Muscle layer of duodenum (tissue), 2 donors: ENCODE results near the gene CSRP1.
A peak's percentile ranks its signal among the peaks of the same experiment; 100 is the strongest.
"Not testable (repeated sequence)": the region's sequence is repeated elsewhere in the genome, so short reads cannot be mapped to it uniquely, and the experiment has no call there.

ENCODE experiments used
- H3K27ac ChIP-seq: one replicate; pipeline ENCODE4 v1.7.0; 2013; ENCODE audit warnings: mild to moderate bottlenecking, low read length
- H3K27me3 ChIP-seq: one replicate; pipeline ENCODE4 v1.7.0; 2013; ENCODE audit warnings: low read depth, mild to moderate bottlenecking, control low read depth, low read length
- H3K36me3 ChIP-seq, 2 donors: one replicate each; pipeline ENCODE4 v1.7.0; 2013; ENCODE audit warnings: low read length in 2 of 2, control low read depth in 1 of 2, mild to moderate bottlenecking in 1 of 2; ENCODE audit not compliant: insufficient read depth in 2 of 2, control insufficient read depth in 1 of 2
- H3K4me1 ChIP-seq, 2 donors: one replicate each; pipeline ENCODE4 v1.7.0; 2013; ENCODE audit warnings: low read length in 2 of 2, mild to moderate bottlenecking in 2 of 2, control low read depth in 1 of 2, moderate library complexity in 1 of 2; ENCODE audit not compliant: insufficient read depth in 2 of 2, control insufficient read depth in 1 of 2
- H3K4me3 ChIP-seq, 2 donors: one replicate each; pipeline ENCODE4 v1.7.0; 2013; ENCODE audit warnings: low read length in 2 of 2, low read depth in 1 of 2, mild to moderate bottlenecking in 1 of 2
- H3K9me3 ChIP-seq, 2 donors: one replicate each; pipeline ENCODE4 v1.7.0; 2013; ENCODE audit warnings: low read length in 2 of 2, control low read depth in 1 of 2, mild to moderate bottlenecking in 1 of 2; ENCODE audit not compliant: control insufficient read depth in 1 of 2
- donor health status: healthy.

CSRP1 gene

DNA sequence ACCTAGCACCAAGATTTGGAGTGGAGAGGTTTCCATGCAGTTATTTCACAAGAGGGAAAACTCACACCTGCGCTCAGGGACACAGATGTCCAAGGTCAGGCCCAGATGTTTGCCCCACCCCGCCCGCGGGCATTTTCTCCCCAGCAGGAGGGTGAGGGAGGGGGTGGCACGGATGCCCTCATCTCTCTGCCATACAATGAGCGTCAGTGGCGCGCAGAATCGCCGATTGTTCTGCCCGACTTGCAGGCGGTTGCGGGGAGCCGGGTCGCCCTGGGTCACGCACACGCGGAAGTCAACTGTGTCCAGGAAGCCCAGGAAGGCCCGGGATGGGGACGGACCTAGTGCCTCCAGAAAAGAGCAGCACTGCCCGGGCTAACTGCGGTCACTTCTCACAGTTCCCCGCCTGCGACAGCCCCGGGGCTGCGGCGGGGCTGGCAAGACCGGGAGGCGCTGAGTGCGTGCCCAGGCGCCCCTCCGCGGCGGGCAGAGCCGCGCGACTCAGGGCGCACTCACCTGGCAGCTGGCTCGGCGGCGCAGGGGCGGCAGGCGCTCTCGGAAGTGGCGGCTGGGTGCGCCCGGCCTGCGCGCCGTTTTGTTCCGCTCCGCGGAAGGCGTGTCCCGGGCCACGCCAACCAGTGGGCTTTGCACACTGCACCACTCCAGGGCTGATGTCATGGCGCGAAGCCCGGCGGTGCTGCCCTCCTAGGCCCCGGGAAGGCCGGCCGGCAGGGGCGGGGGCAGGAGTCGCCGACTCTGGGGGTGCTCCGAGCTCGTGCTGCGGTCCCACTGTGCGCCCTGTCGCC, at the start of gene CSRP1:
Gene CSRP1 (minus strand): TSS at position 567 of the 803 bp plus-strand sequence. CDS start 10,820 bp downstream, outside the sequence.
- Histone ChIP-seq H3K27ac (peak within 1 kb of the TSS; percentile 97), H3K9me3 (no peaks in the 10 kb centered on the region), H3K4me1 (peaks cover 20 to 32% of the 10 kb centered on the region in 2 donors), H3K27me3 (no peaks in the 10 kb centered on the region), H3K36me3 (peaks cover 0 to 7% of the 10 kb centered on the region in 2 donors), H3K4me3 (peak within 1 kb of the TSS; percentile 84 to 86)

DNA sequence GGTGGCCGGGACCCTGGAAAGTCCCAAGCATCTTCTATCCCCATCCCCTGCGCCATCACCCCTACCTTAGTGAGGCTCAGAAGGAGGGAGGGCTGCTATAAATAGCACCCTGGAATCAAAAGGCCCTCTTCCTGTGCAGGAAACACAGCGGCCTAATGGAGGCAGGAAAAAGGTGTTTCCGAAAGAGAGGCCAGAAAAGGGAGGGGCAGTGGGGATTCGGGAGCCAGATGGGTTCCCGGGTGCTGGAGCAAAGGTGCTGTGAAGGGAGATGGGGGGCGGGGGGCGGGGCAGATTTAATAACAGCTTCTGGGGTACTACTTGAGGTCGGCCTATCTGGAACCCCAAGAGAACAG, 48.6 kb upstream of the CSRP1 start:
- Histone ChIP-seq H3K4me3 (no peak overlapping the region), H3K27ac (no peak overlapping the region), H3K36me3 (peaks cover 0 to 8% of the 10 kb centered on the region in 2 donors), H3K27me3 (no peaks in the 10 kb centered on the region), H3K9me3 (no peaks in the 10 kb centered on the region), H3K4me1 (peaks cover 9 to 36% of the 10 kb centered on the region in 2 donors)

DNA sequence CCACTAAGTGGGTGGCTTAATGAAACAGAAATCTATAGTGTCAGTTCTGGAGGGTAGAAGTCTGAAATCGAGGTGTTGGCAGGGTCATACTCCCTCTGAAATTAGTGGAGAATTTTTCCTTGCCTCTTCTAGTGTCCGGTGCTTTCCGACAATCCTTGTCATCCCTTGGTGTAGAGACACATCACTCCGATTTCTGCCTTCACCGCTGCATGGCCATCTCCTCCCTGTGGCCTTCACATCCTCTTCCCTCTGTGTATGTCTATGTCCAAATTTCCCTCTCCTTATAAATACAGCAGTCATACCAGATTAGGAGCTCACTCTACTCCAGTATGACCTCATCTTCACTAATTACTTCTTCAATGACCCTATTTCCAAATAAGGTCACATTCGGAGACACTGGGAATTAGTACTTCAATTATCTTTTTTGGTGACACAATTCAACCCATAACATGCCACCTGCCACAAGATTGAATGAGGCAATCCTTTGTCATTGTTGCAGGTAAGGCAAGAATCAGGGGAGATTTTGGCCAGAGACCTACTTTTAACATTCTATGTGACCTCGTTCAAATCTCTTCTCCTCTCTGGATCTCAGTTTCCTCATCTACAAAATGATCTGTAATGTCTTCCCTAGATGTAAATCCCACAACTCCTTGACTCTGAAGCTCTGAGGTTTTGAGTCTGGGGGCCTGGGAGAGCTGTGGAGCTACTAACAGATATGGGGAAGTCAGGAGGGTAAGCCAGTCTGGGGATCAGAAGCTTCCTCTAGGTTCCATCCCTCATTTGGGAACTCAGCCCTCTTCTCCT, 48.1 kb upstream of the CSRP1 start:
- Histone ChIP-seq H3K9me3 (no peaks in the 10 kb centered on the region), H3K27me3 (no peaks in the 10 kb centered on the region), H3K27ac (peak overlapping the region; percentile 14), H3K4me3 (no peak overlapping the region), H3K4me1 (peaks cover 9 to 31% of the 10 kb centered on the region in 2 donors), H3K36me3 (peaks cover 0 to 8% of the 10 kb centered on the region in 2 donors)

DNA sequence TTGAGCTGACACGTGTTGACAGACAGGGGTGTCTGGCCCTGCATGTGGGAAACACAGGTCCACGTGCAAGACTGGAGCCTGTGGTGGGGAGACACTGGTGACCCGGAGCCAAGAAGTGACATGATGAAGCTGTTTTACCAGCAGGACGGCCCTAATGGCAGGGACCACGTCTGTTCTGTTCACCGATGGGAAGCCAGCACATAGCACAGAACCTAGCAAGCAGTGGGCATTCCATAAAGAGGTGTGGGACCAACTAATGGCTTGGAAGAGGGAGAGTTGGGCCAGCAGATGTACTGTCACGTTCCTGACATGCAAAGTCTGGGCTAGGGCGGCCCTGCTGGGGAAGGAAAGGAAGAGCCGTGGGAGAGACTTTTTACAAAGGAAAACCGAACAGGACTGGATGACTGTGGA, 47.3 kb upstream of the CSRP1 start:
- Histone ChIP-seq H3K27me3 (no peaks in the 10 kb centered on the region), H3K4me1 (peaks cover 9 to 24% of the 10 kb centered on the region in 2 donors), H3K27ac (peak overlapping the region; percentile 10)

DNA sequence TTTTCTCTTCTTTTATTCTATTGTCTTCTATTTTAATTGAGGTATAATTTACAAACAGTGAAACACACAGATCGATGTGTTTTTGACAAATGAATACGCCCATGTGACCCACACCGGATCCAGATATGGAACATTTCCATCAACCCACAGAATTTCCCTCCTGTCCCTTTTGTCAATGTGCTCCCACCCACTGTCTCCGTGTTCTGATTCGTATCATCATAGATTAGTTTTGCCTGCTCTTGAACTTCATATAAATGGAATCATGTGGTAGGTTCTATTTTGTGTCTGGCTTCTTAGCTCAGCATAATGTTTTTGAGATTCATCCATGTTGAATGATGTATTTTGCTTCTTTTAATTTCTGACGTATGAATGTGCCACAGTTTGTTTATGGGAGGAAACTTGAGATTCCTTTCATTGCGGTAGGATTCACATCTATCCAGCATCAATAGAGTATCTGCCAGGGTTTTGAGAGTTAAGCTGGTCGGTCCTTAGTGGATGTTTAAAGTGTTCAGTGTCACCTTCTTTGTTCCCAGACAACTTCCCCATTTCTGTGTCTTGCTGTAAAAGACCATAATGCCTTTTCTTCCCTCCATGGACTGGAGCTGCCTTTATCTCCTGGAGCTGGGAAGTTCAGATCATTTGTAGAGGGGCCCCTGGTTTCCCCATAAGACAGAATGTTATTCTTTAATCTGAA, 46.7 kb upstream of the CSRP1 start:
- Histone ChIP-seq H3K27ac (peak overlapping the region; percentile 10), H3K4me1 (peaks cover 9 to 24% of the 10 kb centered on the region in 2 donors), H3K9me3 (no peaks in the 10 kb centered on the region)

More for the DNA sequence above, 47.3 kb upstream of the CSRP1 start:
- Histone ChIP-seq H3K36me3 (peaks cover 0 to 8% of the 10 kb centered on the region in 2 donors), H3K9me3 (no peaks in the 10 kb centered on the region), H3K4me3 (no peak overlapping the region)

DNA sequence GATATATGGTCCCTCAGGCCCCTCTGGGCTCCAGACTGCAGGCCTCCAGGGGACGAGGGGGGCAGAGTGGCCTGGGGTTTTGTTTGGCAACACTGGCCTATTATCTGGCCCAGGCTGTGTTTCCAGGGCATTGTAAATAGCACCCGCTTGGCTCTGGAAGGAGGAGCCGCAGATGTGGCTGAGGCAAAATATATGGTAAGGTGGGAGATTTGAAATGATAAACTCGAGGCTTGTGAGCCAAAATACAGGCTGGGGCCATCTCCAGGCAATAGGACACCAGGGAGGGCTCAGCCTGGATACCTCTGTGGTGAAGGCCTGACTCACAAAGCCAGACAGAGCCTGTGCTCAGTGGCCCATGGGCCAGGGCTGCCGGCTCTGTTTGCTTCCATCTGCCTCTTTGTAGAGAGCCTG, 46.0 kb upstream of the CSRP1 start:
- H3K36me3 ChIP-seq = peaks cover 0 to 8% of the 10 kb centered on the region in 2 donors
- H3K27ac ChIP-seq = peak overlapping the region; percentile 10
- no peak overlapping the region for H3K4me3 ChIP-seq
- H3K9me3 ChIP-seq = no peaks in the 10 kb centered on the region
- H3K27me3 ChIP-seq = no peaks in the 10 kb centered on the region
- peaks cover 9 to 24% of the 10 kb centered on the region in 2 donors for H3K4me1 ChIP-seq

More for the DNA sequence above, 46.7 kb upstream of the CSRP1 start:
- no peak overlapping the region for H3K4me3 ChIP-seq
- H3K27me3 ChIP-seq = no peaks in the 10 kb centered on the region
- peaks cover 0 to 8% of the 10 kb centered on the region in 2 donors for H3K36me3 ChIP-seq

DNA sequence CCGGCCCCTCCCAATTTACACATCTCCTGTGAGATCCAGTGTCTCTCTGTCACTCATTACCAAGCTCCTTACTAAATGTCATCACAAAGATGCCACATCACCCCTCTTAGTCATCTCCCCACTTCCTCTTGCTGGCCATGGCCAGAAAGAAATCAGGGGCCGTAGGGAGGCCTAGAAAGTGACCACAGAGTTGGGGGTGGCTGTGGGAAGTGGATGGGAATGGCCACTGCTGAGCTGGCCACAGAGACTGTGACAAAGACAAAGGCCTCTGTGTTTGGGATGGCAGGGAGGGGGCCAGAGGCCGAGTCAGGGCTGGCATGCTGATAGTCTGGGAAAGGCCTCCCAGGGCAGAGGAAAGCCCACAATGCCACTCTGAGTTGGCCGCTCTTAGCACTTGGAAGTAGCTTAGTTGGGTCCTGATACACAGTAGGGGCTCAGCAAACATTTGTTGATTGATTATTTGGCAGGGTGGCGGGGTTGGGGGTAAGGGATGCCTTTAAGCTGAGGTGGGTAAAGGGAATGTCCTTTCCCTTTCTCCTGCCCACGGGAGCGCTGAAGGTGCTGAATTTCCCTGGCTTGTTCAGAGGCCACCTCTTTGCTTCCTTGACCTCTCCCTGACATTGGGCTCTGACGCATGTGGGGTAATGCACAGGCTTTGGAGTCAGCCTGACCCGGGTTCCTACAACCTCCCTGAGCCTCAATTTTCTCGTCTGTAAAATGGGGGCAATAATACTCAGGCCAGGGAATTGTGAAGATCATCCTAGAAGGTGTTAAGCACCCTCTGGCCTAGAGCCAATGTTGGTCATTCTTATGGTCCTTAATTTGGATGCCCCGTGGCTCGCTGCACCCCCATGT, 45.2 kb upstream of the CSRP1 start:
- Histone ChIP-seq H3K36me3 (peaks cover 0 to 8% of the 10 kb centered on the region in 2 donors), H3K4me3 (no peak overlapping the region), H3K27ac (no peak overlapping the region), H3K27me3 (no peaks in the 10 kb centered on the region), H3K9me3 (no peaks in the 10 kb centered on the region), H3K4me1 (peaks cover 9 to 17% of the 10 kb centered on the region in 2 donors)

DNA sequence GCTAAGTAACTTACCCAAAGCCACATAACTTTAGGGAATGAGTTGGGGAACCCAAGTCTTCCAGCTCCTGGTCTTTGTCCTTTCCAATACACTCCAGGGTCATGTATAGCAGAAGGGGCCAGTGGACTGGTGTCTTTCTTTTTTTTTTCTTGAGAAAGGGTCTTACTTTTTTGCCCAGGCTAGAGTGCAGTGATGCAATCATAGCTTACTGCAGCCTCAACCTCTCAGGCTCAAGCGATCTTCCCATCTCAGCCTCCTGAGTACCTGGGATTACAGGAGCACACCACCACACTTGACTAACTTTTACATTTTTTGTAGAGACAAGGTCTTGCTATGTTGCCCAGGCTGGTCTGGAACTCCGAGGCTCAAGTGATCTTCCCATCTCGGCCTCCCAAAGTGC, 44.2 kb upstream of the CSRP1 start:
- Histone ChIP-seq H3K4me1 (peaks cover 9 to 13% of the 10 kb centered on the region in 2 donors), H3K27ac (no peak overlapping the region), H3K4me3 (no peak overlapping the region), H3K9me3 (no peaks in the 10 kb centered on the region), H3K36me3 (peaks cover 0 to 8% of the 10 kb centered on the region in 2 donors), H3K27me3 (no peaks in the 10 kb centered on the region)

DNA sequence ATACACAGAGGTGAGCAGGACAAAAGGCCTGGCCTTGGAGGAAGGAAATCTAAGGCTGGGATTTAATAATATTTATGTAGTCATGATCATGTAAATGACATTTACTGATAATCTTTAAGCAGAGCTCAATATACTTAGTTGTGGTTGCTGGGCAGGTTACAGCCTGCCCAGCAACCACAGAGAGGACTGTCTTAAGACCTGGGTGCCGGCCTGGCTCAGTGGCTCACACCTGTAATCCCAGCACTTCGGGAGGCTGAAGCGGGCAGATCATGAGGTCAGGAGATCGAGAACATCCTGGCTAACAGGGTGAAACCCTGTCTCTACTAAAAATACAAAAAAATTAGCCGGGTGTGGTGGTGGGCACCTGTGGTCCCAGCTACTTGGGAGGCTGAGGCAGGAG, 42.6 kb upstream of the CSRP1 start:
- not testable (repeated sequence) for H3K4me3 ChIP-seq, H3K27ac ChIP-seq, H3K9me3 ChIP-seq, H3K27me3 ChIP-seq, H3K36me3 ChIP-seq
- peaks cover 9 to 13% of the 10 kb centered on the region in 2 donors for H3K4me1 ChIP-seq

DNA sequence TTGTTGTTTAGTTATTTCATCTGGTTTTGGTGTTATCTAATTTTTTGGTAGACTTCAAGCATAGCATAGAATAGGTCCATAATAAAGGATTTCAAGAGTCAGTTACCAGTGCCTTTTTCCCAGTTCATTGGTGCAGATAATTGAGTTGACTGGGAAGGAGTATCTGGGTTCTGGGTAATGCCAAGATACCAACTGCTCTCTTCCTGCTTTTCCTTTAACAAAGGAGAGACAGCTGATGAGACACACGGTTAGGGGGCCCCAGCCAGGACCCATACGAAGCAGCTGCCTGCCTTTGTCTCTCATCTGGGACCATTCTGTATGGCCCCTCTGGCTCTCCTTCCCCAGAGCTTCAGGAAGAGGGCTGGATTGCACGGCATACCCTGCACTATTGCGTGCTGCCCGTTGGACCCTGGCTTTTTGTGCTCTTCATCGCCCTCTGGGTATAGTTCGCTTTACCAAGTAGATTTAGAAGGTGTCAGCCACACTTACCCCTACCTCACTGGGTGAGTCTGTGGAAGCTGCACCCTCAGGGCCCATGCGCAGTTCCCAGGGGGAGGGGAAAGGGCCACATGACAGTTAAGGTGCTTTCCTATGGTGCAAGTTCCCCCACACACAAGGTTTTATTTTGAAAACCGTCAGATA, 39.0 kb upstream of the CSRP1 start:
- Histone ChIP-seq H3K27me3 (no peaks in the 10 kb centered on the region), H3K36me3 (no peaks in the 10 kb centered on the region), H3K9me3 (no peaks in the 10 kb centered on the region), H3K27ac (no peak overlapping the region), H3K4me1 (peaks cover 0 to 7% of the 10 kb centered on the region in 2 donors), H3K4me3 (no peak overlapping the region)
